Measurements from ENCODE around the gene EXD3. TPM values are rescaled to one million over a fixed set of nuclear protein-coding genes. Genes with fewer than 3 reads are reported as not detected.

Gene EXD3
- total and polyA plus RNA-seq, 2 of the 13 experiments (the other 11 are each of a cell fraction or from before 2014, with no cell fraction given), result 2.7 to 4.8 TPM

- TF ChIP-seq ZNF549 (CRISPR knock-in tag; IDR thresholded peaks at IDR 0.05), result no peak
- TF ChIP-seq E2F5 (CRISPR knock-in tag; conservative IDR thresholded peaks at IDR 0.05), result no peak
- TF ChIP-seq HNF4G (IDR thresholded peaks at IDR 0.05; ENCODE audit: borderline replicate concordance, low read depth, low read length), result no peak
- TF ChIP-seq HNF4G (CRISPR knock-in tag; IDR thresholded peaks at IDR 0.05; ENCODE audit: borderline replicate concordance, low read depth), result no peak
- 0 out of 4 replicates have a peak, but pooled peaks of 1 of the 2 experiments have one; percentile 1 for TF ChIP-seq EP300 (IDR thresholded peaks at IDR 0.05; ENCODE audit: low read depth in 2 of 2, low read length in 2 of 2)
- no peak for TF ChIP-seq EP300 (CRISPR knock-in tag; IDR thresholded peaks at IDR 0.05; ENCODE audit: borderline replicate concordance)
- TF ChIP-seq MAF1 (CRISPR knock-in tag; IDR thresholded peaks at IDR 0.05; ENCODE audit: borderline replicate concordance), result no peak
- TF ChIP-seq ZNF784 (CRISPR knock-in tag; IDR thresholded peaks at IDR 0.05; ENCODE audit: borderline replicate concordance), result peak; percentile 65; the same call in 1 of the 2 replicates
- no peak for TF ChIP-seq SMARCE1 (IDR thresholded peaks at IDR 0.05; ENCODE audit: borderline replicate concordance)
- no peak for TF ChIP-seq GTF2F1 (IDR thresholded peaks at IDR 0.05; ENCODE audit: low read length)
- TF ChIP-seq ZMYM4 (CRISPR knock-in tag; IDR thresholded peaks at IDR 0.05), result 0 out of 2 replicates have a peak, but pooled peaks have one; percentile 28
- TF ChIP-seq SP1 (IDR thresholded peaks at IDR 0.05), result no peak
- TF ChIP-seq SP1 (CRISPR knock-in tag; IDR thresholded peaks at IDR 0.05), result peak; percentile 93
- no peak; the same call in 1 of the 2 replicates for TF ChIP-seq GFI1 (CRISPR knock-in tag; IDR thresholded peaks at IDR 0.05; ENCODE audit: borderline replicate concordance)
- peak; percentile 47; the same call in 1 of the 2 replicates for TF ChIP-seq ZNF746 (CRISPR knock-in tag; IDR thresholded peaks at IDR 0.05)
- no peak for TF ChIP-seq ZC3H13 (CRISPR knock-in tag; IDR thresholded peaks at IDR 0.05)
- no peak for TF ChIP-seq ZNF839 (CRISPR knock-in tag; IDR thresholded peaks at IDR 0.05; ENCODE audit: borderline replicate concordance)
- TF ChIP-seq KMT2B (CRISPR knock-in tag; IDR thresholded peaks at IDR 0.05), result no peak
- TF ChIP-seq HDAC1 (CRISPR knock-in tag; IDR thresholded peaks at IDR 0.05), result no peak
- TF ChIP-seq KDM5B (CRISPR knock-in tag; IDR thresholded peaks at IDR 0.05; ENCODE audit: borderline replicate concordance), result no peak
- TF ChIP-seq MED1 (CRISPR knock-in tag; IDR thresholded peaks at IDR 0.05), result peak; percentile 67
- TF ChIP-seq ZBED4 (CRISPR knock-in tag; IDR thresholded peaks at IDR 0.05; ENCODE audit: borderline replicate concordance), result no peak
- TF ChIP-seq ZNF652 (CRISPR knock-in tag; IDR thresholded peaks at IDR 0.05; ENCODE audit: borderline replicate concordance, low read depth), result no peak
- TF ChIP-seq NAIF1 (CRISPR knock-in tag; IDR thresholded peaks at IDR 0.05; ENCODE audit: borderline replicate concordance), result no peak
- no peak for TF ChIP-seq TEAD3 (CRISPR knock-in tag; optimal IDR thresholded peaks at IDR 0.05; ENCODE audit: borderline replicate concordance)
- no peak for TF ChIP-seq ZFP62 (CRISPR knock-in tag; IDR thresholded peaks at IDR 0.05)
- no peak for TF ChIP-seq MTF1 (CRISPR knock-in tag; IDR thresholded peaks at IDR 0.05)
- TF ChIP-seq SMAD9 (CRISPR knock-in tag; IDR thresholded peaks at IDR 0.05), result no peak
- TF ChIP-seq ZNF24 (IDR thresholded peaks at IDR 0.05), result no peak
- no peak for TF ChIP-seq ZNF224 (CRISPR knock-in tag; IDR thresholded peaks at IDR 0.05)
Observed at GRCh38 chr9:137459152-137459600, 36.2 kb upstream of the EXD3 start, which contains the start of gene NSMF (continued).
